ENCODE results near the gene STN1.

STN1 gene

DNA sequence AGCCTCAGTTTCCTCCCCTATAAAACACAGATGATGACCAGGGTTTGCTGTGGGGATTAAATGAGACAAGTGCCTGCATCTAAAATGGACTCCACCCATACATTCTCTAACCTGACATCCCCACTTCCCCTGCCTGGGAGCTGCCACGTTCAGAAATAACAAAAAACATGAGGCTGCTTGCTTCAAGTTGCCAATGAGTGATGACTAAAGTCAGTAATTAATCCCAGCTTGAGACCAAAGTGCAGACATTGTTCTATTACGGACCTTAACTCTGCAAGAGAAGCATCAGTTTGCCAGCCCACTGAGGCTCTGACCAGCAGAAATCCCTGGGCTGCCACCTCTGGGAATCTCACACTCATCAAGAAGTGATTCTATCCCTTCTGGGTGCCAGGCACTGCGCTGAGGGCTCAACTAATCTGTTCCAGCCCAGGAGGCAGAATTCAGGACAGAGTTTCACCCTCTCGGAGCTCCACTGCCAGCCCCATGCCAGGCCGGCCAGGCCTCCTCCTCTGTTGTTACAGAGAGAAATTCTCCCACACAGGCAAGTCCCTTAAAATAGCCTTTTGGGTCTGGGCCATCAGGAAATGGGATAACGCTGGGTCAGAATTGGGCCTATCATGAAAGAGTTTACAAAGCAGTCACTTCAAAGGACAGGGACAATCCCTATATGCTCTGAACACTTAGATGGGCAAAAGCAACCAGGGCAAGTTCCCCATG is 74.0 kb downstream of the STN1 start:
- DNase-seq (ENCODE audit: low spot score) = no peak

GRCh38 chr10:103843045-103843444 is 74.9 kb downstream of the STN1 start:
- no peak for DNase-seq (ENCODE audit: low spot score)

DNA sequence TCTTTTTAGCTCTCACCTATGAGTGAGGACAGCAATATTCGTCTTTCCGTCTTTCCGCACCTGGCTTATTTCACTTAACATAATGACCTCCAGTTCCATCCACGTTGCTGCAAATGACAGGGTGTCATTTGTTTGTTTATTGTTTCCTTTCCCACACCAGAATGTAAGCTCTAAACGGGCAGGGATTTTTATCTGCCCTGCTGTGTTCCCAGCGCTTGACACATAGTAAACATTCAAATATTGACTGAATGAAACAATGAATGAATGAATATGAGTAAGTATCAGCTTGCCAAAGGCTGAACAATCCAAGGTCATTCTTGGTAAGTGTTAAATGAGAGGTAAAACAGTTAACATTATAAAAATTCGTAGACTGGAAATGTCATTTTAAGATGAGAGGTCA is 75.4 kb downstream of the STN1 start:
- DNase-seq (ENCODE audit: low spot score) = no peak

DNA sequence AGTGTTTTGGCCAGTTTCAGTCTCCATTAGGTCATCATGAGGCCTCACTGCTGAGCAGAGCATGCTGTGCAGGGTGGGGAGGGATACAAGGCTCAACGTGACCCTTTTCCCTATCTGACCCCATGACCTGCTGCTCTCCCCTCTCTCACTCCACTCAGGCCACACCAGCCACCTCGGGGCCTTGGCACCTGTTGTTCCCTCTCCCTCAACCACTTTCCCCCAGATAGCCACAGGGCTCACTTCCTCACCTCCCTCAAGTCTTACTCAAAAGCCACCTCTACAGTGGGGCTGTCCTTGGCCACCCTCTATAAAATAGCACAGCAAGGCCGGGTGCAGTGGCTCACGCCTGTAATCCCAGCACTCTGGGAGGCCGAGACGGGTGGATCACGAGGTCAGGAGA is 76.5 kb downstream of the STN1 start:
- no peak for DNase-seq (ENCODE audit: low spot score)

- no peak for DNase-seq (ENCODE audit: low spot score)
Measured at GRCh38 chr10:103840740-103841070, 77.3 kb downstream of the STN1 start.

GRCh38 chr10:103839872-103840739 is 77.9 kb downstream of the STN1 start:
- no peak for DNase-seq (ENCODE audit: low spot score)

- DNase-seq (ENCODE audit: low spot score) = no peak
Measured at GRCh38 chr10:103839519-103839871, 78.5 kb downstream of the STN1 start.

DNA sequence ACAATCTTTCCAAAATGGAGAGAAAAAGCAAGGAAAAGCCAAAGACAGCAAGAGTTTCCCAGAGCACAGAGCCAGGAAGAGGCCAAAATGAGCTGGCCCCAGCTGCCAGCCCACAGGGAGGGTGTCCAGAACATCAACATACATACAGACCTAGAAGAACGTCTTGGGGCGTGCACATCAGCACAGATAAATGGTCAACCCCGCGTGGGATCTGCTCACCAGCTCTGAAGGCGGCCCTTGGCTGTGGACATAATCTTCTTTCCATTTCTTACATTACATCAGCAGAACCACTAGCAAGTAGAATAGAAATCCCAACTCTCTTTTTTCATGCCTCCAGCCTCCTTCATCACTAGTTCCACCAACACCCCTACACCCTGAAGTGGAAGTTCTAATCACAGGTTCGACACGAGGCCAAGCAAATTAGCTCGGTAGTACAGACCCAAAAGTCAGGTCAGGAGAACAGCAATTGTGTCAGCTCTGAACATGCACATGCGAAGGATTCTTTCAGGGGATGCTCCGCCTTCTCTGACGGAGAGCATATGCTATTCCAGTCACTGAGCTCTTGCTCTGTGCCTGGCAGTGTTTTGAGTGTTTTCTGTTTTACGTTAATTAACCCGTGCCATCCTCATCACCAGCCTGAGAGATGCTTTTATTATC is 79.0 kb downstream of the STN1 start:
- DNase-seq (ENCODE audit: low spot score) = no peak

GRCh38 chr10:103838070-103838395 is 80.0 kb downstream of the STN1 start:
- DNase-seq (ENCODE audit: low spot score) = no peak

- DNase-seq (ENCODE audit: low spot score) = no peak
Measured at GRCh38 chr10:103837370-103838069, 80.5 kb downstream of the STN1 start.

- no peak for DNase-seq (ENCODE audit: low spot score)
Measured at GRCh38 chr10:103836861-103837260, 81.1 kb downstream of the STN1 start.

GRCh38 chr10:103836273-103836672 is 81.7 kb downstream of the STN1 start:
- DNase-seq (ENCODE audit: low spot score) = no peak

- DNase-seq (ENCODE audit: low spot score) = no peak
Measured at GRCh38 chr10:103835096-103836050, 82.6 kb downstream of the STN1 start.

GRCh38 chr10:103834436-103835095 is 83.4 kb downstream of the STN1 start:
- DNase-seq (ENCODE audit: low spot score) = no peak

GRCh38 chr10:103833731-103834365 is 84.1 kb downstream of the STN1 start:
- DNase-seq (ENCODE audit: low spot score) = no peak

GRCh38 chr10:103832806-103833205 is 85.2 kb downstream of the STN1 start:
- no peak for DNase-seq (ENCODE audit: low spot score)

Data from ecto neural progenitor cell (in vitro differentiated cells).